HepG2 (cell line): ENCODE data around the gene CLDN7. TPM values are rescaled to one million over a fixed set of nuclear protein-coding genes. Genes with fewer than 3 reads are reported as not detected.

Source experiments
- ARHGAP35 ChIP-seq: sonication (generic); formaldehyde crosslinking; IDR thresholded peaks from 2 replicates; pipeline ENCODE4 v1.9.0; 2022; ENCODE audit warnings: mild to moderate bottlenecking, inconsistent platforms, moderate library complexity, missing genetic modification reagents, borderline replicate concordance
- CREB1 ChIP-seq, 2 experiments: fragments of 450-650 bp in 1 of 2; IDR thresholded peaks; 2 replicates each; pipeline ENCODE4 v1.6.1; 2016 to 2017; ENCODE audit warnings: control low read depth in 1 of 2, mild to moderate bottlenecking in 1 of 2, missing compliant biosample characterization in 1 of 2, missing genetic modification characterization in 1 of 2
- DMAP1 ChIP-seq: IDR thresholded peaks from 2 replicates; pipeline ENCODE4 v1.6.1; 2016
- HNRNPLL ChIP-seq: fragments of 200-400 bp; formaldehyde crosslinking; IDR thresholded peaks from 2 replicates; pipeline ENCODE4 v1.6.1; 2017; ENCODE audit warnings: mild to moderate bottlenecking, low read depth, low read length; ENCODE audit not compliant: poor library complexity, severe bottlenecking
- KDM4B ChIP-seq: sonication (generic); formaldehyde crosslinking; IDR thresholded peaks from 2 replicates; pipeline ENCODE4 v1.4.0; 2020; ENCODE audit warnings: missing genetic modification reagents
- KLF11 ChIP-seq: IDR thresholded peaks from 2 replicates; pipeline ENCODE4 v1.6.1; 2016; ENCODE audit warnings: missing compliant biosample characterization
- MXD4 ChIP-seq: IDR thresholded peaks from 2 replicates; pipeline ENCODE4 v1.6.1; 2016; ENCODE audit warnings: mild to moderate bottlenecking, missing biosample characterization, missing genetic modification reagents
- MYNN ChIP-seq: sonication (generic); formaldehyde crosslinking; IDR thresholded peaks from 2 replicates; pipeline ENCODE4 v1.4.0; 2020; ENCODE audit warnings: mild to moderate bottlenecking, low read depth, missing genetic modification reagents
- NFYB ChIP-seq: sonication (generic); formaldehyde crosslinking; IDR thresholded peaks from 2 replicates; pipeline ENCODE4 v1.4.0; 2020; ENCODE audit warnings: missing genetic modification reagents
- RFX5 ChIP-seq: IDR thresholded peaks from 2 replicates; pipeline ENCODE4 v1.6.1; 2011; ENCODE audit warnings: low read depth, low read length, improper control_type of control experiment
- RFXANK ChIP-seq: IDR thresholded peaks from 2 replicates; pipeline ENCODE4 v1.6.1; 2016
- SALL2 ChIP-seq: sonication (generic); formaldehyde crosslinking; IDR thresholded peaks from 2 replicates; pipeline ENCODE4 v1.8.1; 2023; ENCODE audit warnings: mild to moderate bottlenecking, missing genetic modification reagents, inconsistent platforms
- SOX13 ChIP-seq, 3 experiments: fragments of 450-650 bp in 1 of 3; sonication (generic) in 1 of 3; formaldehyde crosslinking in 1 of 3; IDR thresholded peaks in 2 of 3; conservative IDR thresholded peaks in 1 of 3; 2 replicates each; pipeline versions ENCODE4 v1.5.0 to v1.6.1; 2016 to 2020; ENCODE audit warnings: antibody characterized with exemption in 1 of 3, mild to moderate bottlenecking in 1 of 3, missing compliant biosample characterization in 1 of 3, missing genetic modification reagents in 1 of 3, moderate library complexity in 1 of 3
- SSRP1 ChIP-seq: IDR thresholded peaks from 2 replicates; pipeline ENCODE4 v1.6.1; 2016; ENCODE audit warnings: control low read depth
- TP53 ChIP-seq: sonication (generic); formaldehyde crosslinking; conservative IDR thresholded peaks from 2 replicates; pipeline ENCODE4 v1.4.0; 2020; ENCODE audit warnings: missing genetic modification reagents
- YY1 ChIP-seq: IDR thresholded peaks from 2 replicates; pipeline ENCODE4 v1.6.1; 2011; ENCODE audit warnings: low read length, low read depth, moderate library complexity, mild to moderate bottlenecking; ENCODE audit not compliant: insufficient read depth, insufficient replicate concordance
- ZFX ChIP-seq: sonication (generic); formaldehyde crosslinking; IDR thresholded peaks from 2 replicates; pipeline ENCODE4 v1.4.0; 2020; ENCODE audit warnings: mild to moderate bottlenecking, low read depth, missing genetic modification reagents, moderate library complexity
- ZNF224 ChIP-seq: sonication (generic); formaldehyde crosslinking; IDR thresholded peaks from 2 replicates; pipeline ENCODE4 v1.5.0; 2020; ENCODE audit warnings: mild to moderate bottlenecking, missing genetic modification reagents
- ZNF451 ChIP-seq: sonication (generic); formaldehyde crosslinking; IDR thresholded peaks from 2 replicates; pipeline ENCODE4 v1.5.0; 2020; ENCODE audit warnings: mild to moderate bottlenecking, missing genetic modification reagents
- ZNF703 ChIP-seq: sonication (generic); formaldehyde crosslinking; IDR thresholded peaks from 2 replicates; pipeline ENCODE4 v1.5.1; 2020; ENCODE audit warnings: missing genetic modification reagents, mild to moderate bottlenecking, moderate library complexity, borderline replicate concordance
- polyA plus RNA-seq, 8 experiments: library from polyadenylated mRNA; depleted of rRNA in 3 of 8; stranded (reverse) in 7 of 8; unstranded in 1 of 8; fragments of >200 nt; fragmentation: Illumina TruSeq in 4 of 8; extraction: Trizol in 4 of 8; gene quantifications; 2 replicates each; pipeline versions ENCODE4 v1.2.1 to v1.2.3, GENCODE V29; 2011 to 2016; ENCODE audit warnings: low read depth in 4 of 8, missing spikeins in 1 of 8, mixed read lengths in 1 of 8; ENCODE audit not compliant: insufficient read depth in 1 of 8
- total RNA-seq, 5 experiments: library from RNA; depleted of rRNA; stranded (reverse); fragments of >200 nt; fragmentation: Illumina TruSeq; extraction: Trizol; gene quantifications; 2 replicates each; pipeline ENCODE4 v1.2.3, GENCODE V29; 2016; ENCODE audit warnings: low read depth in 1 of 5
- TF ChIP-seq, protein P1 (sequence below): fragments of 450-650 bp; IDR thresholded peaks from 2 replicates; pipeline ENCODE4 v1.6.1; 2016
- TF ChIP-seq, protein P2 (sequence below): sonication (generic); formaldehyde crosslinking; IDR thresholded peaks from 2 replicates; pipeline ENCODE4 v1.4.0; 2020; ENCODE audit warnings: missing genetic modification reagents

Gene CLDN7
- total and polyA plus RNA-seq, 2 of the 13 experiments (the other 11 are each of a cell fraction or from before 2014, with no cell fraction given) = not detected

DNA sequence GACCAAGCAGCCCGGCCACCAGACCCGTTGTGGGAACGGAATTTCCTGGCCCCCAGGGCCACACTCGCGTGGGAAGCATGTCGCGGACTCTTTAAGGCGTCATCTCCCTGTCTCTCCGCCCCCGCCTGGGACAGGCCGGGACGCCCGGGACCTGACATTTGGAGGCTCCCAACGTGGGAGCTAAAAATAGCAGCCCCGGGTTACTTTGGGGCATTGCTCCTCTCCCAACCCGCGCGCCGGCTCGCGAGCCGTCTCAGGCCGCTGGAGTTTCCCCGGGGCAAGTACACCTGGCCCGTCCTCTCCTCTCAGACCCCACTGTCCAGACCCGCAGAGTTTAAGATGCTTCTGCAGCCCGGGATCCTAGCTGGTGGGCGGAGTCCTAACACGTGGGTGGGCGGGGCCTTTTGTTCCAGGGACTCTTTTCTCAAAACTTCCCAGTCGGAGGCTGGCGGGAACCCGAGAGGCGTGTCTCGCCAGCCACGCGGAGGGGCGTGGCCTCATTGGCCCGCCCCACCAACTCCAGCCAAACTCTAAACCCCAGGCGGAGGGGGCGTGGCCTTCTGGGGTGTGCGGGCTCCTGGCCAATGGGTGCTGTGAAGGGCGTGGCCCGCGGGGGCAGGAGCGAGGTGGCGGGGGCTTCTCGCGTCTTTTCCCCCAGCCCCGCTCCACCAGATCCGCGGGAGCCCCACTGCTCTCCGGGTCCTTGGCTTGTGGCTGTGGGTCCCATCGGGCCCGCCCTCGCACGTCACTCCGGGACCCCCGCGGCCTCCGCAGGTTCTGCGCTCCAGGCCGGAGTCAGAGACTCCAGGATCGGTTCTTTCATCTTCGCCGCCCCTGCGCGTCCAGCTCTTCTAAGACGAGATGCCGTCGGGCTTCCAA lies 19.0 kb upstream of the CLDN7 start, which contains the start of gene SLC2A4 (continued):
- TF ChIP-seq, protein P1, sequence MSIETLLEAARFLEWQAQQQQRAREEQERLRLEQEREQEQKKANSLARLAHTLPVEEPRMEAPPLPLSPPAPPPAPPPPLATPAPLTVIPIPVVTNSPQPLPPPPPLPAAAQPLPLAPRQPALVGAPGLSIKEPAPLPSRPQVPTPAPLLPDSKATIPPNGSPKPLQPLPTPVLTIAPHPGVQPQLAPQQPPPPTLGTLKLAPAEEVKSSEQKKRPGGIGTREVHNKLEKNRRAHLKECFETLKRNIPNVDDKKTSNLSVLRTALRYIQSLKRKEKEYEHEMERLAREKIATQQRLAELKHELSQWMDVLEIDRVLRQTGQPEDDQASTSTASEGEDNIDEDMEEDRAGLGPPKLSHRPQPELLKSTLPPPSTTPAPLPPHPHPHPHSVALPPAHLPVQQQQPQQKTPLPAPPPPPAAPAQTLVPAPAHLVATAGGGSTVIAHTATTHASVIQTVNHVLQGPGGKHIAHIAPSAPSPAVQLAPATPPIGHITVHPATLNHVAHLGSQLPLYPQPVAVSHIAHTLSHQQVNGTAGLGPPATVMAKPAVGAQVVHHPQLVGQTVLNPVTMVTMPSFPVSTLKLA = peak; percentile 85
- TF ChIP-seq HNRNPLL = peak; percentile 65
- TF ChIP-seq SSRP1 (CRISPR knock-in tag) = no peak
- 0 out of 2 replicates have a peak, but pooled peaks have one; percentile 2 for TF ChIP-seq ZNF703 (CRISPR knock-in tag)
- TF ChIP-seq, protein P2, sequence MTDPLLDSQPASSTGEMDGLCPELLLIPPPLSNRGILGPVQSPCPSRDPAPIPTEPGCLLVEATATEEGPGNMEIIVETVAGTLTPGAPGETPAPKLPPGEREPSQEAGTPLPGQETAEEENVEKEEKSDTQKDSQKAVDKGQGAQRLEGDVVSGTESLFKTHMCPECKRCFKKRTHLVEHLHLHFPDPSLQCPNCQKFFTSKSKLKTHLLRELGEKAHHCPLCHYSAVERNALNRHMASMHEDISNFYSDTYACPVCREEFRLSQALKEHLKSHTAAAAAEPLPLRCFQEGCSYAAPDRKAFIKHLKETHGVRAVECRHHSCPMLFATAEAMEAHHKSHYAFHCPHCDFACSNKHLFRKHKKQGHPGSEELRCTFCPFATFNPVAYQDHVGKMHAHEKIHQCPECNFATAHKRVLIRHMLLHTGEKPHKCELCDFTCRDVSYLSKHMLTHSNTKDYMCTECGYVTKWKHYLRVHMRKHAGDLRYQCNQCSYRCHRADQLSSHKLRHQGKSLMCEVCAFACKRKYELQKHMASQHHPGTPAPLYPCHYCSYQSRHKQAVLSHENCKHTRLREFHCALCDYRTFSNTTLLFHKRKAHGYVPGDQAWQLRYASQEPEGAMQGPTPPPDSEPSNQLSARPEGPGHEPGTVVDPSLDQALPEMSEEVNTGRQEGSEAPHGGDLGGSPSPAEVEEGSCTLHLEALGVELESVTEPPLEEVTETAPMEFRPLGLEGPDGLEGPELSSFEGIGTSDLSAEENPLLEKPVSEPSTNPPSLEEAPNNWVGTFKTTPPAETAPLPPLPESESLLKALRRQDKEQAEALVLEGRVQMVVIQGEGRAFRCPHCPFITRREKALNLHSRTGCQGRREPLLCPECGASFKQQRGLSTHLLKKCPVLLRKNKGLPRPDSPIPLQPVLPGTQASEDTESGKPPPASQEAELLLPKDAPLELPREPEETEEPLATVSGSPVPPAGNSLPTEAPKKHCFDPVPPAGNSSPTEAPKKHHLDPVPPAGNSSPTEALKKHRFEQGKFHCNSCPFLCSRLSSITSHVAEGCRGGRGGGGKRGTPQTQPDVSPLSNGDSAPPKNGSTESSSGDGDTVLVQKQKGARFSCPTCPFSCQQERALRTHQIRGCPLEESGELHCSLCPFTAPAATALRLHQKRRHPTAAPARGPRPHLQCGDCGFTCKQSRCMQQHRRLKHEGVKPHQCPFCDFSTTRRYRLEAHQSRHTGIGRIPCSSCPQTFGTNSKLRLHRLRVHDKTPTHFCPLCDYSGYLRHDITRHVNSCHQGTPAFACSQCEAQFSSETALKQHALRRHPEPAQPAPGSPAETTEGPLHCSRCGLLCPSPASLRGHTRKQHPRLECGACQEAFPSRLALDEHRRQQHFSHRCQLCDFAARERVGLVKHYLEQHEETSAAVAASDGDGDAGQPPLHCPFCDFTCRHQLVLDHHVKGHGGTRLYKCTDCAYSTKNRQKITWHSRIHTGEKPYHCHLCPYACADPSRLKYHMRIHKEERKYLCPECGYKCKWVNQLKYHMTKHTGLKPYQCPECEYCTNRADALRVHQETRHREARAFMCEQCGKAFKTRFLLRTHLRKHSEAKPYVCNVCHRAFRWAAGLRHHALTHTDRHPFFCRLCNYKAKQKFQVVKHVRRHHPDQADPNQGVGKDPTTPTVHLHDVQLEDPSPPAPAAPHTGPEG (CRISPR knock-in tag) = 0 out of 2 replicates have a peak, but pooled peaks have one; percentile 8
- TF ChIP-seq YY1 = no peak
- no peak for TF ChIP-seq ZNF451 (CRISPR knock-in tag)
- TF ChIP-seq ZFX (CRISPR knock-in tag) = no peak; the same call in 1 of the 2 replicates
- no peak for TF ChIP-seq ARHGAP35
- peak; percentile 64; the same call in 1 of the 2 replicates for TF ChIP-seq MXD4 (CRISPR knock-in tag)
- no peak for TF ChIP-seq RFXANK
- 0 out of 2 replicates have a peak, but pooled peaks have one; percentile 13 for TF ChIP-seq DMAP1
- TF ChIP-seq KLF11 = no peak
- TF ChIP-seq RFX5 = no peak
- TF ChIP-seq CREB1 (IDR thresholded peaks at IDR 0.05) = peak; percentile 27; the same call in 1 of the 2 replicates
- TF ChIP-seq CREB1 (CRISPR knock-in tag; IDR thresholded peaks at IDR 0.05) = 0 out of 2 replicates have a peak, but pooled peaks have one; percentile 27
- TF ChIP-seq KDM4B = no peak
- peak; percentile 54; the same call in 1 of the 2 replicates for TF ChIP-seq NFYB (CRISPR knock-in tag)
- TF ChIP-seq ZNF224 = peak; percentile 4; the same call in 1 of the 2 replicates
- 0 out of 2 replicates have a peak, but pooled peaks have one; percentile 7 for TF ChIP-seq SOX13 (IDR thresholded peaks at IDR 0.05)
- TF ChIP-seq SOX13 (CRISPR knock-in tag; conservative IDR thresholded peaks at IDR 0.05 in 1 of 2, IDR thresholded peaks at IDR 0.05 in 1 of 2) = no peak
- TF ChIP-seq MYNN (CRISPR knock-in tag) = no peak
- no peak for TF ChIP-seq TP53 (CRISPR knock-in tag)
- no peak for TF ChIP-seq SALL2 (CRISPR knock-in tag)
